Peyer's patch (tissue), 4 donors: ENCODE data around the gene EPHB1.

Experiments used
- CTCF ChIP-seq, 6 experiments: fragments of 450-650 bp in 4 of 6; fragments of 200-600 bp in 2 of 6; sonication (generic) in 1 of 6; IDR thresholded peaks; one replicate each; pipeline ENCODE4 v1.5.1; 2017 to 2019; ENCODE audit warnings: antibody characterized with exemption in 6 of 6, mild to moderate bottlenecking in 3 of 6, moderate library complexity in 1 of 6
- POLR2A ChIP-seq, 2 donors: fragments of 450-650 bp; IDR thresholded peaks; one replicate each; pipeline ENCODE4 v1.5.1; 2017; ENCODE audit warnings: antibody characterized with exemption in 2 of 2, mild to moderate bottlenecking in 2 of 2, moderate library complexity in 2 of 2

- TF ChIP-seq CTCF (IDR thresholded peaks at IDR 0.05), result no peak
- TF ChIP-seq POLR2A (IDR thresholded peaks at IDR 0.05), result no peak
Measured at GRCh38 chr3:134849561-134849960, 54.5 kb downstream of the EPHB1 start.
